Caco-2 (cell line): Measurements from ENCODE around the gene NUDT16L1. TPM values are rescaled to one million over a fixed set of nuclear protein-coding genes. Genes with fewer than 3 reads are reported as not detected.

Experiments
- BruUV-seq: library from RNA; stranded (reverse); fragments of 400-500 nt; replicated peaks from 2 replicates; lab custom pipeline; 2021; lab: Mats Ljungman, UMichigan
- CTCF ChIA-PET: fragments of 300-600 bp; sonication (Branson Sonifier 250); formaldehyde crosslinking; loops from one replicate; lab custom pipeline; 2022; ENCODE audit warnings: antibody characterized with exemption; lab: Charles Lee
- POLR2A ChIA-PET: fragments of 300-600 bp; sonication (Branson Sonifier 250); formaldehyde crosslinking; loops from one replicate; lab custom pipeline; 2022; ENCODE audit warnings: antibody characterized with exemption; lab: Charles Lee
- DNase-seq, 2 experiments: peaks; one replicate each; pipeline versions ENCODE4 v3.0.0 to v3.0.0-alpha.2; 2020 to 2022
- H3K27me3 ChIP-seq: replicated peaks from 2 replicates; pipeline ENCODE4 v1.6.0; 2011; ENCODE audit warnings: low read length; ENCODE audit not compliant: control insufficient read depth, insufficient read depth
- H3K36me3 ChIP-seq: 2 replicates; pipeline ENCODE4 v1.5.1; 2011; ENCODE audit warnings: low read length; ENCODE audit not compliant: control insufficient read depth, insufficient read depth
- H3K4me1 ChIP-seq: fragments of 250-450 bp; sonication (Bioruptor Pico); 2 replicates; pipeline ENCODE4 v1.5.1; 2020; ENCODE audit warnings: mild to moderate bottlenecking
- H3K4me3 ChIP-seq: 2 replicates; pipeline ENCODE4 v1.5.1; 2011; ENCODE audit warnings: low read depth, mild to moderate bottlenecking, control low read depth, low read length
- H3K9me3 ChIP-seq: fragments of 250-450 bp; sonication (Bioruptor Pico); 2 replicates; pipeline ENCODE4 v1.5.1; 2020; ENCODE audit warnings: mild to moderate bottlenecking, moderate library complexity
- H3K27ac Mint-ChIP-seq: one replicate; pipeline ENCODE4 v1.8.0; 2022; ENCODE audit warnings: mixed read lengths; ENCODE audit not compliant: unreplicated experiment
- H3K27me3 Mint-ChIP-seq: one replicate; pipeline ENCODE4 v1.8.0; 2022; ENCODE audit warnings: mixed read lengths; ENCODE audit not compliant: insufficient read depth, unreplicated experiment
- H3K36me3 Mint-ChIP-seq: one replicate; pipeline ENCODE4 v1.8.0; 2022; ENCODE audit warnings: mild to moderate bottlenecking, mixed read lengths; ENCODE audit not compliant: insufficient read depth, unreplicated experiment
- H3K4me1 Mint-ChIP-seq: one replicate; pipeline ENCODE4 v1.8.0; 2022; ENCODE audit warnings: low read depth, mixed read lengths; ENCODE audit not compliant: unreplicated experiment
- H3K4me3 Mint-ChIP-seq: one replicate; pipeline ENCODE4 v1.8.0; 2022; ENCODE audit warnings: mild to moderate bottlenecking, moderate library complexity, mixed read lengths; ENCODE audit not compliant: unreplicated experiment
- H3K9me3 Mint-ChIP-seq: one replicate; pipeline ENCODE4 v1.8.0; 2022; ENCODE audit warnings: mixed read lengths; ENCODE audit not compliant: unreplicated experiment
- intact Hi-C: fragments of 100-400 bp; cut with micrococcal nuclease; formaldehyde crosslinking; loops from one replicate; pipeline ENCODE4 v1.10.0; 2022; ENCODE audit not compliant: unreplicated experiment
- total RNA-seq: library from RNA; stranded (reverse); gene quantifications from 2 replicates; pipeline ENCODE4 v1.2.3, GENCODE V29; 2022
- TF ChIP-seq, protein P1 (sequence below), 2 experiments: fragments of 200-600 bp in 1 of 2; IDR thresholded peaks; 1 replicate in 1 of 2; 2 replicates in 1 of 2; pipeline versions ENCODE4 v1.5.1 to v1.8.0; 2011 to 2022; ENCODE audit warnings: antibody characterized with exemption in 1 of 2, control low read depth in 1 of 2, inconsistent platforms in 1 of 2, low read depth in 1 of 2, low read length in 1 of 2, mild to moderate bottlenecking in 1 of 2, moderate library complexity in 1 of 2; ENCODE audit not compliant: insufficient read depth in 1 of 2, severe bottlenecking in 1 of 2, unreplicated experiment in 1 of 2

Gene NUDT16L1
- total RNA-seq, 1 experiment from 2014 or later: 31.3 TPM

DNA sequence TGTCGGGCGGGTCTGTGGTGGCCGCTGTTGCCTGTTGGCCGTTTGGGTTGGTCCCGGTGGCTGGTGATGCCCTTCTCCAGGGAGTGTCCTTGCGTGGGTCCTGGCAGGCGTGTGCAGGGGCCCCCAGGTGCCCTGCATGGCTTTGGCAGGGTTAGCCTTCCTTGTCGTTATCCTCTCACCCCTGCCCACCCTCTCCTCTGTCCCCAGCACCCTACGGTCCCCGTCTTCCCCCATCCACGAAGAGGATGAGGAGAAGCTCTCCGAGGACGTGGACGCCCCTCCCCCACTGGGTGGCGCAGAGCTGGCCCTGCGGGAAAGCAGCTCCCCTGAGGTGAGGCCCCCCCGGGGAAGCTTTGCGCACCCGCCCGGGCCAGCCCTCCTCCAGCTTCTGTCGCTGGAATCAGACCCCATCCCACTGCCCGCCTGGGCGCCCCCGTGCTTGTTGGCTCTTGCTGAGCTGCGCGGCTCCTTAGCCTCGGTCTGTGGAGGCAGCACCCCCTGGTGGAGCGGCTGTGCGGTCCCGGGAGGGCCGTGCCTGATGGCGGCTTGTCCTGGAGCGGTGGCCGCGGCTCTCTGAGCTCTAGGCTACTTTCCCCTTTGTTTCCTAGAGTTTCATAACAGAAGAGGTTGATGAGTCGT, 10.6 kb upstream of the NUDT16L1 start:
- POLR2A ChIA-PET: interaction anchor here (0.5 kb wide), 1 partner anchor 410 kb away, joined by 6 read pairs; the partner anchor contains the start of gene TFAP4
- TF ChIP-seq, protein P1, sequence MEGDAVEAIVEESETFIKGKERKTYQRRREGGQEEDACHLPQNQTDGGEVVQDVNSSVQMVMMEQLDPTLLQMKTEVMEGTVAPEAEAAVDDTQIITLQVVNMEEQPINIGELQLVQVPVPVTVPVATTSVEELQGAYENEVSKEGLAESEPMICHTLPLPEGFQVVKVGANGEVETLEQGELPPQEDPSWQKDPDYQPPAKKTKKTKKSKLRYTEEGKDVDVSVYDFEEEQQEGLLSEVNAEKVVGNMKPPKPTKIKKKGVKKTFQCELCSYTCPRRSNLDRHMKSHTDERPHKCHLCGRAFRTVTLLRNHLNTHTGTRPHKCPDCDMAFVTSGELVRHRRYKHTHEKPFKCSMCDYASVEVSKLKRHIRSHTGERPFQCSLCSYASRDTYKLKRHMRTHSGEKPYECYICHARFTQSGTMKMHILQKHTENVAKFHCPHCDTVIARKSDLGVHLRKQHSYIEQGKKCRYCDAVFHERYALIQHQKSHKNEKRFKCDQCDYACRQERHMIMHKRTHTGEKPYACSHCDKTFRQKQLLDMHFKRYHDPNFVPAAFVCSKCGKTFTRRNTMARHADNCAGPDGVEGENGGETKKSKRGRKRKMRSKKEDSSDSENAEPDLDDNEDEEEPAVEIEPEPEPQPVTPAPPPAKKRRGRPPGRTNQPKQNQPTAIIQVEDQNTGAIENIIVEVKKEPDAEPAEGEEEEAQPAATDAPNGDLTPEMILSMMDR (IDR thresholded peaks at IDR 0.05; ENCODE audit: insufficient read depth in 1 of 2, low read depth in 1 of 2, low read length in 1 of 2, severe bottlenecking in 1 of 2, unreplicated experiment in 1 of 2): peak in 1 of 2 experiments; percentile 12
- H3K4me1 Mint-ChIP-seq: no peaks in the 10 kb centered on the region
- Histone ChIP-seq H3K9me3 (no peaks in the 10 kb centered on the region), H3K27me3 (no peaks in the 10 kb centered on the region), H3K4me1 (no peaks in the 10 kb centered on the region), H3K36me3 (peaks cover 7% of the 10 kb centered on the region), H3K4me3 (no peak overlapping the region)
- H3K9me3 Mint-ChIP-seq: no peaks in the 10 kb centered on the region
- intact Hi-C loops: no loop called here
- peak in 1 of 2 experiments; percentile 59 for DNase-seq
- no TSS peak for BruUV-seq
- no peak overlapping the region for H3K27ac Mint-ChIP-seq
- peaks cover 24% of the 10 kb centered on the region for H3K36me3 Mint-ChIP-seq
- H3K27me3 Mint-ChIP-seq: no peaks in the 10 kb centered on the region
- CTCF ChIA-PET: interaction anchor here (0.6 to 0.7 kb wide), 2 partner anchors 10 to 107 kb away, joined by 3 to 4 read pairs; no protein-coding TSS in a partner anchor
- no peak overlapping the region for H3K4me3 Mint-ChIP-seq

DNA sequence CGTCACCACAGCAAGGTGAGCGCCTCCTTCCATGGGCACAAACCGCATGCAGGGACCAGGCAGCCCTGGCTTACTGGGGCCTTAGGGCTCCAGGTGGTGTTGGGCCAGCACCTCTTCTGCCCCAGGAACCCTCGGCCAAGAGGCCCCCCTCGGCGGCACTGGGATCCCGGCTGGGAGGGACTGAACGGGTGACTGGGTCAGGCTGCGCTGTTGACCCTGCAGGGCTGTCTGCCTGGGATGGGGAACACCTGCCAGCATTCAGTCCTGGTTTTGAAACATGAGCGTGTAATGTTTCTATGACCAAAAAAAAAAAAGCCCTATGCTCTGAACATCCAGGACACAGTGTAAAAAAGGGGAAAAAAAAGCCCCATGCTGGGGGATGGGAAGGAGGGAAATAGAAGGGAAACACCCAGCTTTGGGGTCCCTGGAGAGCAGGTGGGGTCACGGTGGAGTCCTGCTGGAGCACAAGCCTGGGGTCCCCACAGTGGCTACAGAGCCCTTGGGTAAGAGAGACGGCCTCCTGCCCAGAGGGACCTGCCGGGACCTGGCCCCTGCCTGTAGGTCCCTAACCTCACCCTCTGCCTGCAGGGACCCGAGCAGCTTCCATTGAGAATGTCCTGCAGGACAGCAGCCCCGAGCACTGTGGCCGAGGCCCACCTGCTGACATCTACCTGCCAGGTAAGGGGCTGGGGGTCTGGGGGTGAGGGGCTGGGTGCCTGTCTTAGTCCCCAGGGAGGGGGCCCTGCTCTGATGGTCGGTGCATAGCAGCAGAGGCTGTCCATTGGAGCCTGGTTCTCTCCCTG, 9.9 kb upstream of the NUDT16L1 start:
- no peaks in the 10 kb centered on the region for H3K9me3 Mint-ChIP-seq

More for the DNA sequence above, 9.9 kb upstream of the NUDT16L1 start:
- no peak for DNase-seq
- CTCF ChIA-PET: interaction anchor here (0.7 kb wide), 1 partner anchor 106 kb away, joined by 4 read pairs; no protein-coding TSS in a partner anchor
- TF ChIP-seq, protein P1 (IDR thresholded peaks at IDR 0.05; ENCODE audit: insufficient read depth in 1 of 2, low read depth in 1 of 2, low read length in 1 of 2, severe bottlenecking in 1 of 2, unreplicated experiment in 1 of 2): no peak
- Histone ChIP-seq H3K9me3 (no peaks in the 10 kb centered on the region), H3K27me3 (no peaks in the 10 kb centered on the region), H3K36me3 (peaks cover 7% of the 10 kb centered on the region), H3K4me3 (no peak overlapping the region), H3K4me1 (no peaks in the 10 kb centered on the region)
- no peak overlapping the region for H3K27ac Mint-ChIP-seq
- H3K4me3 Mint-ChIP-seq: no peak overlapping the region
- H3K27me3 Mint-ChIP-seq: no peaks in the 10 kb centered on the region
- intact Hi-C loops: no loop called here
- peaks cover 19% of the 10 kb centered on the region for H3K36me3 Mint-ChIP-seq
- no peaks in the 10 kb centered on the region for H3K4me1 Mint-ChIP-seq
- POLR2A ChIA-PET: interaction anchor here (0.5 kb wide), 1 partner anchor 411 kb away, joined by 6 read pairs; the partner anchor contains the start of gene TFAP4
- no TSS peak for BruUV-seq
